Smooth muscle cell of the brain vasculature (primary cell): ENCODE results near the gene HMGCL.
"Not testable (repeated sequence)": the region's sequence is repeated elsewhere in the genome, so short reads cannot be mapped to it uniquely, and the experiment has no call there.

Experiments
- DNase-seq: peaks from one replicate; pipeline ENCODE4 v3.0.0-alpha.2; 2012; ENCODE audit warnings: low read depth, low spot score

Gene HMGCL

DNA sequence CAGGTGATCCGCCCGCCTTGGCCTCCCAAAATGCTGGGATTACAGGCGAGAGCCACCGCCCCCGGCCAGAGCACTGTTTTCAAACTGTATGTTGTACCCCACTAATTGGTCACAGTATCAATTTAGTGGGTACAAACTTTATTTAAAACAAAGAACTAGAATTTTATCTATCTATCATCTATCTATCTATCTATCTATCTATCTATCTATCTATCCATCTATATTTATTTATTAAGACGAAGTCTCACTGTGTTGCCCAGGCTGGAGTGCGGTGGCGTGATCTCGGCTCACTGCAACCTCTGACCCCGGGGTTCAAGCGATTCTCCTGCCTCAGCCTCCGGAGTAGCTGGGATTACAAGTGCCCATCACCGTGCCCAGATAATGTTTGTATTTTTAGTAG lies 1.4 kb upstream of the HMGCL start:
- not testable (repeated sequence) for DNase-seq

DNA sequence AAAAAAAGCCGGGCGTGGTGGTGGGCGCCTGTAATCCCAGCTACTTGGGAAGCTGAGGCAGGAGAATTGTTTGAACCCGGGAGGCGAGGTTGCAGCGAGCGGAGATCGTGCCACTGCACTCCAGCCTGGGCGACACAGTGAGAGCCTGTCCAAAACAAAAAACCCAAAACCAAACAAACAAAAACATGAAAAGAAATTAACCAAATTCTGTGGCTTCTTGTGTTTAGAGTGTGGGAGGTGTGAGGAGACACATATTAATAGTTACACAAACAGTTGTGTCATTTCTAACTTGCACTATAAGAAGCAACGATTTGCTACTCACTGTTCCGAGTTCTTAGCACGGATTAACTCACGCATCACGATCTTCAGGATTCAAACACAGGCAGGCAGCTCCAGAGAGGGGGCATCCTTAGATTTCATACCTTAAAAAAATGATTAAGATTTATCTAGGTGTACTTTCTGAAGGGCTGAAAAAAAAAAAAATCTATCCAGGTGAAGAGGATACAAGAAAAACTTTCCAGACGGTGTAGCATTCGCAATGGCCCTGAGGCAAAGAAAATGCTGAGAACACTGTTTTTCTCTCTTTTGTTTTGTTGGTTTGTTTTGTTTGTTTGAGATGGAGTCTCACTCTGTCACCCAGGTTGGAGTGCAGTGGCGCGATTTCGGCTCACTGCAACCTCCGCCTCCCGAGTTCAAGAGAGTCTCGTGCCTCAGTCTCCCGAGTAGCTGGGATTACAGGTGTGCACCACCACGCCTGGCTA lies 713 bp upstream of the HMGCL start:
- DNase-seq = no peak

GRCh38 chr1:23824711-23825075 lies 536 bp downstream of the HMGCL start:
- DNase-seq = no peak

DNA sequence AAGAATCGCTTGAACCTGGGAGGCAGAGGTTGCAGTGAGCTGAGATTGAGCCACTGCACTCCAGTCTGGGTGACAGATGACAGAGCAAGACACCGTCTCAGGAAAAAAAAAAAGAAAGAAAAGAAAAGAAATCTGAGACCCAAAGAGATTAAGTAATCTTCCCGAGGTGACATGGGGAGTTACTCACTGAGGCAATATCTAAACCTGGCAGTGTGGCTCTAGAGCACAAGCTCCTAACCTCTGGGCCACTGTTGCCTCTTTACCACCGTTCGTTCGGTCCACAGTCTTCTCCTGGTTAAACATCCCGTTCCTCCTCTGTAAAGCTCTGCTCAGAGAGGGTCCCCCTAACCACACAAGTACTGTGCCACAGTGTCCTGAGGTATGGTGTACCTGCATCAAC lies 1.5 kb downstream of the HMGCL start:
- DNase-seq = no peak

- DNase-seq = no peak
These were observed 7.6 kb downstream of the HMGCL start for GRCh38 chr1:23817633-23818032.

- no peak for DNase-seq
These were observed 8.3 kb downstream of the HMGCL start for GRCh38 chr1:23816906-23817305.

GRCh38 chr1:23816361-23816760 lies 8.9 kb downstream of the HMGCL start:
- DNase-seq = no peak

DNA sequence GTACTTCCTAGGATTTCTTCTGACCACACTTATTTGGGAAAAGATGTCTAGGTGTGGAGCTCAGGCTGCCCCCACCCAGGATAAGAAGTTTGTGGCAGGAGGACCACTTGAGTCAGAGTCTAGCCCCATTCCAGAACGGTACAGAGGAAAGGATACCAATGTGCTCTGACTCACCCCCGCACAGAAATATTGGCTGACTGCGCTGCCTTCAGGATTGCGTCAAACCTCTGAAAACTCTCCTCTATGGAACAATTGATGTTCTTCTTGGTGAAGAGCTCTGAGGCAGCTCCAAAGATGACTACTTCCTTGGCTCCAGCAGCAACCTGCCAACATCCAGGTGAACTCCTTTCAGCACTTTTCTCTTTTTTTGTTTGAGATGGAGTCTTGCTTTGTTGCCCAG lies 11.2 kb downstream of the HMGCL start:
- DNase-seq = no peak

DNA sequence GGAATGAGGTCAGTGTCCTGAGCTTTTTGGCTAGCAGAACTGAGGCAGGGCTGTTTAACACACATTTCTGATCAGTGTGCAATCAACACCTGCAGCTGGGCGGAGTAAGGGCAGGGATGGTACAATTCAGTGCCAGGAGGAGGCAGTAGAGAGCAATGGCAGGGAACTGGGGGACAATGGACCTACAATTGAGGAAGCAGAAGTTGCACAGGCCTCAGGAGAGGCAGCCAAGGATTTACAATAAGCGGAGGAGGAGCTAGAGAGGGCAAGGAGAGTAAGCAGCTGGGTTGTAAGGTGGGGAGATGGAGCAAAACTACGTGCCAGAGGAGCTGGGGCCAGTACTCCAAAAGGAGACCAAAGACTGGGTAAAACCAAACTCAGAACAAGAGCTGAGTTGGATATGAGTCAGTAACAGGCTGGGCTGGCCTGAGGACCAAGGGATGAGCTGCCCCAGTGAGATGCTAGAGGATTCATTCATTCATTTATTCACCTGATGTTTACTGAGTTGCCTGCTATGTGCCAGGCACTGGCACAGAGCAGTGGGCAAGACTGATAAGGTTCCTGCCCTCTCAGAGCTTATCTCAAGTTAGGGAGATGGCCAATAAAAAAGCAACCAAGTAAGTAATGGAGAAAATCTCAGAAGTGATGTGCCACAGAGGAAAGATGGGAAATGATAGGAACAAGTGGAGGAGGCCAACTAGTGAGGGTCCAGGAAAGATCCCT lies 14.2 kb downstream of the HMGCL start:
- DNase-seq = no peak

GRCh38 chr1:23809751-23810171 lies 15.5 kb downstream of the HMGCL start:
- DNase-seq = no peak

DNA sequence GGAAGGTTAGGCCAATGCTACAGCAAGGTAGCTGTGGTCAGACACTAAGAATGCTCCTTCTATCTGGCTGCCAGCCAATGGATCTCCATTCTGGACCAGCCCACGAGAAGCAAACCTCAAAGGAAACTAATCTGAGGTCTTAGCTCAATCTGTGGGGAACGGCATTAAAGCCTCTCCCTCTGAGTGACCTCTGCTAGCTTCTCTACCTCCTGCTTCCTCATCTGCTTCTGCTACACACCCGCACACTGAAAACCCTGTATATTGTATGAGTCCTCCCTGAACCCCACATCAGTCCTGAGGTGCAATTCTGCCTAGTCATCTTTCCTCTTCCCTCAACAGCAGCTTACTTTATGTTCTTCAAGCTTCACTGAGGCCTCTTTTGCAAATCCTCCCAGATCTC lies 17.8 kb downstream of the HMGCL start:
- no peak for DNase-seq

DNA sequence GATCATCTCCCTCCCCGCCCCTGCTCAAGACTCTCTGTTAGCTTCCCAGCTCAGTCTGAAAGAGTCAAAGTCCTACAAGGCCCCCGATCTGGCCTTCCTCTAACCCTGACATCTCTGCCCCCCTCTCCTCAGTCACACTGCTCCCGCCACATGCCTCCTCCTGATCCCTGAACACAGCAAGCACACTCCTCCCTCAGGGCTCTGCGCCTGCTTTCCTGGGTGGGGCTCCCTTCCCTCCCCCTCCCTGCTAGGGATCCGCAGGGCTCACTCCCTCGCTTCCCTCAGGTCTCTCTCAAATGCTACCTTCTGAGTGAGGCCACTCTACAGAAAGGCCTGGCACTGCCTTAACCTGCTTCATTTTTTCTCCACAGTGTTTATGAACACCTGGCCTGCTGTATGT lies 18.9 kb downstream of the HMGCL start:
- no peak for DNase-seq

DNA sequence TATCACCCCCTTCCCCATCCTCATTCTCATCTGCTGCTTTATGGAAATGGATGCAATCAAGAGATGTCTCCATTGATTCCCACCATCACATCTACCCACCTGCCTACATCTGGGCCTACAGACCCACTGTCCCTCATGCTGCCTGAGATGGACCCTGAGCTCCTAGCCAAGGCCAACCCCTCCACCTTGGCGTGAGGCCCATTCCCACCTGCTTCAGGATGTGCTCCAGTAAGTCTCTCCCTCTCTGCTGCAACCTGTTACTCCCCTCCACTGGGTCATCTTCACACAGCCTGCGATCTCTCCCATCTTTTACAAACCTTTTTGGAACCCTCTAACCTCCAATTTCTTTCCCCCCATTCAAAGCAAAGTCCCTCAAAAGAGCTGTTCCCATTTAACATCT lies 20.2 kb downstream of the HMGCL start:
- no peak for DNase-seq

GRCh38 chr1:23804183-23804835 lies 20.9 kb downstream of the HMGCL start:
- no peak for DNase-seq

DNA sequence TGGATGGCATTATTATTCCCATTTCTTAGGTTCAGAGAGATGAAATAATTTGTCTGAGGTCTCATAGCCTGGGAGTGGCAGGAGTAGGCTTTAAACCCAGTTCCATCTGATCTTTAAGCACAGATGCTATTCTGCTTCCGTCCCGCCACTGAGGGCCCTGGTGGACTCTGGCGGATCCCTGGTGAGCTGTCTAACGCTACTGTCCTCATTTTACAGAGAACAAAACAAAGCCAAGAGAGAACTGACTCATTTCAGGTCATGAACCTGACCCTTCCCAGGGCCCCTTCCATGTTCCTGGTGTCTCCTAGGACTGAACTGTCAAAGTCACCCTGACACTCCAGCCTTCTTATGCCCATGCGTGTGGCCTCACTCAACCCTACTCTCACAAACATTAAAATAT lies 21.6 kb downstream of the HMGCL start:
- DNase-seq = no peak

GRCh38 chr1:23802809-23803342 lies 22.4 kb downstream of the HMGCL start:
- not testable (repeated sequence) for DNase-seq

DNA sequence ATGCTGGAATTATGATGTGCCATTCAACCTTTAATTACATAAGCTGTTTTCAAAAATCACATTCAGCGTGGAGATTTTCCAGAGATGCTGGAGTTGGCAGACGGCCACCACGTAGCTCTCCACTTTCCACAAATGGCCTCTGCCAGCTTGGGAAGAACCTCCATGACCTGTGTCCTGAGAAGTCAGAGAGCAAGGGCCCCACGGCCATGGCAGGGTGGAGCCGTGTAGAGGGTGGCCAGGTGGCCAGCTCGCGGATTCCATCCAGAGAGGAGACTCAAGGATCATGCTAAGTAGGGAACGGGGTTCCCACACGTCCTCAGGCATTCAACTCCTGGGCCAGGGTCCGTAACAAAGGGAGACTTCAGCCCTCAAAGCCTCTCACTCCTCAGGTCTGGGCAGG lies 23.4 kb downstream of the HMGCL start:
- DNase-seq = no peak

- DNase-seq = no peak
These were observed 23.9 kb downstream of the HMGCL start for GRCh38 chr1:23801338-23801748.

- peak; percentile 86 for DNase-seq
These were observed 24.6 kb downstream of the HMGCL start, which contains the start of gene GALE for GRCh38 chr1:23800400-23801337. GALE (minus strand) TSS chr1:23800754; CDS start chr1:23799007, 1,747 bp downstream.

DNA sequence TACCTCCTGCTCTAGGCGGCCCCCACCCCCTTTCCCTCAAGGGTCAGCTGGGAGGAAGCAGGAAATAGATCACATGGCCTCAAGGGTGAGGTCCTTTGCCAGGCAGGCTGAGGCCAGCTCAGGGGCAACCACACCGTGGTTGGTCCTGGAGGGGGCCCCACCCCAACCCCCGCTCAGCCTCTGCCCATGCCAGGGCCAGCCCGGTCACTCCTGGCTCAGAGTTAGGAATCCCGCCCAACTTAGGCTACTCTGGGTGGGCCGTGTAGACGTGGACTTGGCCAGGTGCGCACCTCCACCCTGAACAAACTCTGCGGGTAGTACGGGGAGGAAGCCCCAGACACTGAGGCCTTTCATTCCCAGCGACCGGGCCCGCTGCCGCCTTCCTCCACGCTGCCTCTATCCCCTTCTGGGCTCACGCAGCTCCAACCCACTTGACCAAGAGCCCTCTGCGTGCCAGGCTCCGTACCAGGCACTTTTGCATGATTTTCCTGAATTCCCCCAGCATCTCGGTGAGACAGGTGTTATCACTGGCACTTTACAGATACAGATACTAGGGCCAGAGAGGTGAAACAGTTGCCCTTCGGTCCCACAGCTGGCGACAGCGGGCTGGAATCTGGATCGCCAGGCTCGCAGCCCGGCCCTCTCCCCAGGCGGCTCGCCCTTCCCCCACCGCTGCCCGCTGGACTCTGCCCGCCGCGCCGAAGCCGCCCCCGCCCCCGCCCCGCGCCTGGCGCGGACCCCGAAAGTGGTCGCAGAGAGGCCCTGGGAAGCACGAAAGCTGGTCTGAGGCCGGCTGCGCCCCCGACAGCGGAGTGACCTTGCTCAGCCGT lies 25.4 kb downstream of the HMGCL start:
- DNase-seq = no peak

DNA sequence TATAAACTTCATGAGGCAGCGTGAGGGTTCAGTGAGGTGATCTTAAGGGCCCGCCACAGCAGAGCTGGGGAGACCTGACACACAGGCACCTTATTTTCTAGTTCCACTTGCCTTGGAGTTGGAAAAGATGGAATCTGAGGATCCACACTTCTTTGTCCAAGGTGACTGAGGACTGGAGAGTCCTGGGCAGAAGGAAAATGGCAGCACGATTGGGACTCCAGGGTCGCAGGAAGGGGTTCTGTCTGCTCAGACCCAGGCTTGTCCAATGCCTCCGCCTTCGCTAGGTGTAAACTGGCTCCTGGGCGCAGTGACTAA lies 26.0 kb downstream of the HMGCL start:
- DNase-seq = no peak
